GM21515 (cell line): Measurements from ENCODE around the gene MCM10.

Experiments
- ATAC-seq: cut with Tn5 transposase; IDR thresholded peaks from one replicate; pipeline ENCODE4 v1.9.1; 2021; ENCODE audit not compliant: unreplicated experiment

Gene MCM10

DNA sequence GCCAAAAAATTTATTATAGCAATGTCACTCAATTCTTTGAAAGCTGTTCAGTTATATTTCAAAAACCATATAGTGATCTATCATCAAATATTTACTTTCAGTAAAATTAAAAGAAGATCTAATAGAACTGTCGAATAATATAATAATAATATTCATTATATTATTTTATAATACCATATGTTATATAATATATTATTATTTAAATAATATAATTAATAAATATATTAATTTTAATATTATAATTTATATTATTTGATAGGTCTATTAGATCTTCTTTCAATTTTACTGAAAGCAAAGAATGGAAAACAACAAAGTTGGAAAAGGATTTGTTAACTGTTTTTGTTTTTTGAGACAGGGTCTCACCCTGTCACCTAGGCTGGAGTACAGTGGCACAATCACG, 95.3 kb downstream of the MCM10 start:
- no peak for ATAC-seq

DNA sequence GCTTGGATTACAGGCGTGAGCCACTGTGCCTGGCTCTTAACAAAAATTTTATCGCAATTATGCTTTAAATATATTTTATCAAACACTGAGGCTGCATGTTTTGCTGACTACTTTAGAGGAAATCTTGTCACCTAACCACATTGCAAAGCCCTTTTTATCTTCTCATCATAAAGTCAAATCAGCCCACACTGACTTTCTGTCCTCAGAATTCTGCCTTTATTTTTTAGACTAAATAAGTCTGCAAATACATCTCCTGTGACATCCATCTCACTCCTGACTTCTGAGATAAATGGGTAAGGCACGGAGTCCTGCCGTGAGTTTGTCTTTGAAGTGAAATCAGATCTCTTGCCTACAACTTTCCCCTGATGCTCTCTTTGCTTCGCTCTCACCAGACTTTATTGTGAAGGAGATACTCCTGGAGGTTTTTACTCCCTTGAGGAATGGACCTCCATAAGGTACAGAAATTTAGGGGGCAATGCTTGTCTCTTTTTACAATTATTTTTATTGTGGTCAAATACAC, 96.3 kb downstream of the MCM10 start:
- no peak for ATAC-seq
